ENCODE results near the gene PDE1A.
"Not testable (repeated sequence)": the region's sequence is repeated elsewhere in the genome, so short reads cannot be mapped to it uniquely, and the experiment has no call there.

Gene PDE1A

GRCh38 chr2:182404975-182405561, 21.8 kb downstream of the PDE1A start:
- DNase-seq = no peak

- DNase-seq = no peak
These were observed 22.7 kb downstream of the PDE1A start for GRCh38 chr2:182404092-182404491.

- no peak for DNase-seq
These were observed 33.5 kb downstream of the PDE1A start for GRCh38 chr2:182393270-182393760.

GRCh38 chr2:182391443-182391842, 35.4 kb downstream of the PDE1A start:
- DNase-seq = no peak

GRCh38 chr2:182386267-182386880, 40.5 kb downstream of the PDE1A start:
- DNase-seq = not testable (repeated sequence)

GRCh38 chr2:182384860-182385259, 42.0 kb downstream of the PDE1A start:
- no peak for DNase-seq

GRCh38 chr2:182381225-182381624, 45.6 kb downstream of the PDE1A start:
- no peak for DNase-seq

- no peak for DNase-seq
These were observed 47.6 kb downstream of the PDE1A start for GRCh38 chr2:182379241-182379640.

GRCh38 chr2:182378759-182379158, 48.1 kb downstream of the PDE1A start:
- no peak for DNase-seq

- no peak for DNase-seq
These were observed 49.4 kb downstream of the PDE1A start for GRCh38 chr2:182377467-182377866.

- DNase-seq = no peak
These were observed 51.0 kb downstream of the PDE1A start for GRCh38 chr2:182375862-182376261.

GRCh38 chr2:182372661-182373060, 54.2 kb downstream of the PDE1A start:
- no peak for DNase-seq

GRCh38 chr2:182368996-182369395, 57.8 kb downstream of the PDE1A start:
- no peak for DNase-seq

- no peak for DNase-seq
These were observed 58.4 kb downstream of the PDE1A start for GRCh38 chr2:182368446-182368845.

- no peak for DNase-seq
These were observed 59.4 kb downstream of the PDE1A start for GRCh38 chr2:182367401-182367800.

GRCh38 chr2:182366628-182367027, 60.2 kb downstream of the PDE1A start:
- DNase-seq = no peak

GRCh38 chr2:182365855-182366254, 61.0 kb downstream of the PDE1A start:
- no peak for DNase-seq

GRCh38 chr2:182361477-182361876, 65.4 kb downstream of the PDE1A start:
- DNase-seq = no peak

- no peak for DNase-seq
These were observed 66.1 kb downstream of the PDE1A start for GRCh38 chr2:182360663-182361260.

- no peak for DNase-seq
These were observed 66.7 kb downstream of the PDE1A start for GRCh38 chr2:182359990-182360662.

- no peak for DNase-seq
These were observed 67.5 kb downstream of the PDE1A start for GRCh38 chr2:182359027-182359989.

- DNase-seq = no peak
These were observed 68.2 kb downstream of the PDE1A start for GRCh38 chr2:182358601-182359000.

GRCh38 chr2:182355815-182356214, 71.0 kb downstream of the PDE1A start:
- DNase-seq = no peak

All from NCI-H187 treated with DMSO at 0.1 percent for 48 hours (cell line).